K562 (cell line): ENCODE data around the gene TSEN54. TPM values are rescaled to one million over a fixed set of nuclear protein-coding genes. Genes with fewer than 3 reads are reported as not detected.
A peak's percentile ranks its signal among the peaks of the same experiment; 100 is the strongest.

ENCODE experiments used
- ADNP ChIP-seq: fragments of 200-800 bp; sonication (Bioruptor generic); IDR thresholded peaks from 2 replicates; pipeline ENCODE4 v1.6.1; 2016; ENCODE audit warnings: missing genetic modification characterization, missing compliant biosample characterization
- ARID1B ChIP-seq: fragments of 450-650 bp; IDR thresholded peaks from 2 replicates; pipeline ENCODE4 v1.6.1; 2016; ENCODE audit warnings: antibody characterized with exemption, mild to moderate bottlenecking, inconsistent platforms
- CBFA2T3 ChIP-seq: fragments of 450-650 bp; IDR thresholded peaks from 2 replicates; pipeline ENCODE4 v1.6.1; 2017
- CTBP1 ChIP-seq: fragments of 450-650 bp; IDR thresholded peaks from 2 replicates; pipeline ENCODE4 v1.6.1; 2016; ENCODE audit warnings: borderline replicate concordance
- HMG20A ChIP-seq: fragments of 450-650 bp; formaldehyde crosslinking; conservative IDR thresholded peaks from 2 replicates; pipeline ENCODE4 v1.4.0; 2020; ENCODE audit warnings: mild to moderate bottlenecking, mixed read lengths
- KDM1A ChIP-seq, 2 experiments: fragments of 450-650 bp; IDR thresholded peaks; 2 replicates each; pipeline ENCODE4 v1.6.1; 2016; ENCODE audit warnings: mild to moderate bottlenecking in 2 of 2
- MAZ ChIP-seq, 2 experiments: fragments of 450-650 bp in 1 of 2; sonication (generic) in 1 of 2; formaldehyde crosslinking; IDR thresholded peaks in 1 of 2; conservative IDR thresholded peaks in 1 of 2; 2 replicates each; pipeline versions ENCODE4 v1.4.0 to v1.5.0; 2020; ENCODE audit warnings: mild to moderate bottlenecking in 1 of 2, missing genetic modification reagents in 1 of 2
- NFYB ChIP-seq: IDR thresholded peaks from 2 replicates; pipeline ENCODE4 v1.6.1; 2011; ENCODE audit warnings: mild to moderate bottlenecking, moderate library complexity; ENCODE audit not compliant: insufficient read length; ENCODE audit errors: extremely low read depth
- NR2C2 ChIP-seq, 2 experiments: fragments of 200-800 bp in 1 of 2; sonication (Bioruptor generic) in 1 of 2; sonication (generic) in 1 of 2; formaldehyde crosslinking in 1 of 2; IDR thresholded peaks; 2 replicates each; pipeline versions ENCODE4 v1.6.1 to v1.8.0; 2016 to 2022; ENCODE audit warnings: mild to moderate bottlenecking in 1 of 2, missing compliant biosample characterization in 1 of 2, missing genetic modification characterization in 1 of 2, missing genetic modification reagents in 1 of 2
- RCOR1 ChIP-seq, 2 experiments: IDR thresholded peaks; 2 replicates each; pipeline ENCODE4 v1.6.1; 2012; ENCODE audit warnings: low read depth in 2 of 2, low read length in 2 of 2, borderline replicate concordance in 1 of 2, improper control_type of control experiment in 1 of 2
- SUPT5H ChIP-seq: fragments of 450-650 bp; IDR thresholded peaks from 2 replicates; pipeline ENCODE4 v1.6.1; 2016
- TBP ChIP-seq: optimal IDR thresholded peaks from 2 replicates; pipeline ENCODE3; 2011; ENCODE audit warnings: low read depth, low read length, improper control_type of control experiment
- ZNF551 ChIP-seq: fragments of 250-450 bp; sonication (Bioruptor Pico); IDR thresholded peaks from 2 replicates; pipeline ENCODE4 v1.5.0; 2021; ENCODE audit warnings: mild to moderate bottlenecking, moderate library complexity
- polyA plus RNA-seq, 8 experiments: library from polyadenylated mRNA; depleted of rRNA in 4 of 8; stranded (reverse) in 5 of 8; unstranded in 3 of 8; fragments of >200 nt; fragmentation: Nextera tagmentation in 2 of 8; fragmentation: Illumina TruSeq in 1 of 8; extraction: Ambion mirVana in 2 of 8; extraction: Trizol in 1 of 8; gene quantifications; 2 replicates each; pipeline versions ENCODE4 v1.2.1 to v1.2.3, GENCODE V29; 2011 to 2014; ENCODE audit warnings: inconsistent platforms in 1 of 8, missing spikeins in 1 of 8
- total RNA-seq, 7 experiments: library from RNA; depleted of rRNA in 6 of 7; stranded (reverse); fragments of >200 nt in 6 of 7; fragmentation: Illumina TruSeq in 2 of 7; extraction: Trizol in 2 of 7; gene quantifications; 2 replicates each; pipeline versions ENCODE4 v1.2.1 to v1.2.3, GENCODE V29; 2011 to 2021; ENCODE audit warnings: low replicate concordance in 1 of 7
- TF ChIP-seq, protein P1 (sequence below): fragments of 450-650 bp; IDR thresholded peaks from 2 replicates; pipeline ENCODE4 v1.6.1; 2018; ENCODE audit not compliant: partially characterized antibody
- TF ChIP-seq, protein P2 (sequence below), 2 experiments: fragments of 450-650 bp in 1 of 2; sonication (generic) in 1 of 2; formaldehyde crosslinking in 1 of 2; IDR thresholded peaks in 1 of 2; conservative IDR thresholded peaks in 1 of 2; 2 replicates each; pipeline versions ENCODE4 v1.6.1 to v1.8.1; 2016 to 2023; ENCODE audit warnings: mild to moderate bottlenecking in 2 of 2, moderate library complexity in 2 of 2, inconsistent platforms in 1 of 2, missing genetic modification reagents in 1 of 2
- TF ChIP-seq, protein P3 (sequence below): sonication (generic); formaldehyde crosslinking; IDR thresholded peaks from 2 replicates; pipeline ENCODE4 v1.8.1; 2023; ENCODE audit warnings: mild to moderate bottlenecking, missing genetic modification reagents
- TF ChIP-seq, protein P4 (sequence below): sonication (generic); formaldehyde crosslinking; IDR thresholded peaks from 2 replicates; pipeline ENCODE4 v1.8.0; 2022; ENCODE audit warnings: missing genetic modification reagents, mild to moderate bottlenecking, moderate library complexity, borderline replicate concordance

The TSEN54 gene
- total and polyA plus RNA-seq, 9 of the 15 experiments (the other 6 are each of a cell fraction or from before 2014, with no cell fraction given), result 5.9 to 64.3 (median 48.9) TPM

DNA sequence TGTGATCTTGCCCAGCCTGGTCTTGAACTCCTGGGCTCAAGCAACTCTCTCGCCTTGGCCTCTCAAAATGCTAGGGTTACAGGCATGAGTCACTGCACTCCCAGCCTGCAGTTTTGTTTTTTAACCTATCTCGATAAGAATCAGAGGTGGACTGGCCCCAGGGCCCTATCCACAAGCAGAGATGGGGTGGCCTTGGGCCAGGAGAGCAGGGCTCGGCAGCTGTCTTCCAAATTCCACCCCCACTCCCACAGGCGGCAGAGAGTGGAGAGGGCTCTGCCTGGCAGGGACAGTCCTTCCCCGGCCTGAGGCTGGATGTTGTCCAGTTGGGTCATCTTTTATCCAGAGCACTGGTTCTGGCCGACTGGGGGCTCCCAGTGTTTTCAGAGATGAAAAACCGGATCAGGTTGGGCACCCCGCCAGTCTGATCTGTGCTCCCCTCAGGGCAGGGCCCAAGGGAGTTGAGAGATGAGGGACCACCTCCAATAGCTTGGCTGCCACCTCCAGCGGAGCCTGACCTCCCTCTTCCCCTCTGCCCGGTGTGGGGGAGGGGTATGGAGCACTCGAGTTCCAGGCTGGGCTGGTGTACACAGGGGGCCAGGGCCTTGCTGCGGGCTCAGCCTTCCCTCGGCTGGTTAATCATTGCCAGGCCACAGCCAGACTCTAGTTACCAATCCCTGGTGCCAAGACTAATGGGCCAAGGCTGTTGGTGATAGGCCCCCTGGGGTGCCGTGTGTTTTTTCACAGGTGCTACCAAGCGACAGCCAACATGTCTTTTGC lies 40.9 kb downstream of the TSEN54 start (continued):
- TF ChIP-seq, protein P1, sequence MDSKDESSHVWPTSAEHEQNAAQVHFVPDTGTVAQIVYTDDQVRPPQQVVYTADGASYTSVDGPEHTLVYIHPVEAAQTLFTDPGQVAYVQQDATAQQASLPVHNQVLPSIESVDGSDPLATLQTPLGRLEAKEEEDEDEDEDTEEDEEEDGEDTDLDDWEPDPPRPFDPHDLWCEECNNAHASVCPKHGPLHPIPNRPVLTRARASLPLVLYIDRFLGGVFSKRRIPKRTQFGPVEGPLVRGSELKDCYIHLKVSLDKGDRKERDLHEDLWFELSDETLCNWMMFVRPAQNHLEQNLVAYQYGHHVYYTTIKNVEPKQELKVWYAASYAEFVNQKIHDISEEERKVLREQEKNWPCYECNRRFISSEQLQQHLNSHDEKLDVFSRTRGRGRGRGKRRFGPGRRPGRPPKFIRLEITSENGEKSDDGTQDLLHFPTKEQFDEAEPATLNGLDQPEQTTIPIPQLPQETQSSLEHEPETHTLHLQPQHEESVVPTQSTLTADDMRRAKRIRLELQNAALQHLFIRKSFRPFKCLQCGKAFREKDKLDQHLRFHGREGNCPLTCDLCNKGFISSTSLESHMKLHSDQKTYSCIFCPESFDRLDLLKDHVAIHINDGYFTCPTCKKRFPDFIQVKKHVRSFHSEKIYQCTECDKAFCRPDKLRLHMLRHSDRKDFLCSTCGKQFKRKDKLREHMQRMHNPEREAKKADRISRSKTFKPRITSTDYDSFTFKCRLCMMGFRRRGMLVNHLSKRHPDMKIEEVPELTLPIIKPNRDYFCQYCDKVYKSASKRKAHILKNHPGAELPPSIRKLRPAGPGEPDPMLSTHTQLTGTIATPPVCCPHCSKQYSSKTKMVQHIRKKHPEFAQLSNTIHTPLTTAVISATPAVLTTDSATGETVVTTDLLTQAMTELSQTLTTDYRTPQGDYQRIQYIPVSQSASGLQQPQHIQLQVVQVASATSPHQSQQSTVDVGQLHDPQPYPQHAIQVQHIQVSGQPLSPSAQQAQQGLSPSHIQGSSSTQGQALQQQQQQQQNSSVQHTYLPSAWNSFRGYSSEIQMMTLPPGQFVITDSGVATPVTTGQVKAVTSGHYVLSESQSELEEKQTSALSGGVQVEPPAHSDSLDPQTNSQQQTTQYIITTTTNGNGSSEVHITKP, result peak; percentile 31
- peak; percentile 64 for TF ChIP-seq ARID1B
- TF ChIP-seq CTBP1, result peak; percentile 71; the same call in 1 of the 2 replicates
- TF ChIP-seq SUPT5H, result no peak
- no peak for TF ChIP-seq NR2C2 (CRISPR knock-in tag; IDR thresholded peaks at IDR 0.05)
- TF ChIP-seq NR2C2 (tag; IDR thresholded peaks at IDR 0.05), result peak; percentile 65
- peak; percentile 17 to 25; a peak in 2 of 4 replicates for TF ChIP-seq MAZ (CRISPR knock-in tag; conservative IDR thresholded peaks at IDR 0.05 in 1 of 2, IDR thresholded peaks at IDR 0.05 in 1 of 2)
- TF ChIP-seq CBFA2T3, result 0 out of 2 replicates have a peak, but pooled peaks have one; percentile 7
- no peak for TF ChIP-seq HMG20A
- peak in 1 of 2 experiments; percentile 70; a peak in 2 of 4 replicates for TF ChIP-seq RCOR1 (IDR thresholded peaks at IDR 0.05; ENCODE audit: borderline replicate concordance in 1 of 2, low read depth in 2 of 2, low read length in 2 of 2)
- TF ChIP-seq, protein P2, sequence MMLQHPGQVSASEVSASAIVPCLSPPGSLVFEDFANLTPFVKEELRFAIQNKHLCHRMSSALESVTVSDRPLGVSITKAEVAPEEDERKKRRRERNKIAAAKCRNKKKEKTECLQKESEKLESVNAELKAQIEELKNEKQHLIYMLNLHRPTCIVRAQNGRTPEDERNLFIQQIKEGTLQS (IDR thresholded peaks at IDR 0.05), result peak; percentile 70; the same call in 1 of the 2 replicates
- TF ChIP-seq, protein P2 (CRISPR knock-in tag; conservative IDR thresholded peaks at IDR 0.05), result 0 out of 2 replicates have a peak, but pooled peaks have one; percentile 34
- TF ChIP-seq, protein P3, sequence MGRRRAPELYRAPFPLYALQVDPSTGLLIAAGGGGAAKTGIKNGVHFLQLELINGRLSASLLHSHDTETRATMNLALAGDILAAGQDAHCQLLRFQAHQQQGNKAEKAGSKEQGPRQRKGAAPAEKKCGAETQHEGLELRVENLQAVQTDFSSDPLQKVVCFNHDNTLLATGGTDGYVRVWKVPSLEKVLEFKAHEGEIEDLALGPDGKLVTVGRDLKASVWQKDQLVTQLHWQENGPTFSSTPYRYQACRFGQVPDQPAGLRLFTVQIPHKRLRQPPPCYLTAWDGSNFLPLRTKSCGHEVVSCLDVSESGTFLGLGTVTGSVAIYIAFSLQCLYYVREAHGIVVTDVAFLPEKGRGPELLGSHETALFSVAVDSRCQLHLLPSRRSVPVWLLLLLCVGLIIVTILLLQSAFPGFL (CRISPR knock-in tag), result 0 out of 2 replicates have a peak, but pooled peaks have one; percentile 43
- TF ChIP-seq TBP, result peak; percentile 46
- TF ChIP-seq NFYB, result no peak
- TF ChIP-seq ZNF551 (CRISPR knock-in tag), result no peak
- TF ChIP-seq, protein P4, sequence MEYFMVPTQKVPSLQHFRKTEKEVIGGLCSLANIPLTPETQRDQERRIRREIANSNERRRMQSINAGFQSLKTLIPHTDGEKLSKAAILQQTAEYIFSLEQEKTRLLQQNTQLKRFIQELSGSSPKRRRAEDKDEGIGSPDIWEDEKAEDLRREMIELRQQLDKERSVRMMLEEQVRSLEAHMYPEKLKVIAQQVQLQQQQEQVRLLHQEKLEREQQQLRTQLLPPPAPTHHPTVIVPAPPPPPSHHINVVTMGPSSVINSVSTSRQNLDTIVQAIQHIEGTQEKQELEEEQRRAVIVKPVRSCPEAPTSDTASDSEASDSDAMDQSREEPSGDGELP (CRISPR knock-in tag), result peak; percentile 43; the same call in 1 of the 2 replicates
- TF ChIP-seq ADNP (tag), result peak; percentile 49
- 0 out of 4 replicates have a peak, but pooled peaks of 1 of the 2 experiments have one; percentile 14 for TF ChIP-seq KDM1A (IDR thresholded peaks at IDR 0.05)
